ENCODE data around the gene SBNO2.
"Not testable (repeated sequence)": the region's sequence is repeated elsewhere in the genome, so short reads cannot be mapped to it uniquely, and the experiment has no call there.

SBNO2 gene

DNA sequence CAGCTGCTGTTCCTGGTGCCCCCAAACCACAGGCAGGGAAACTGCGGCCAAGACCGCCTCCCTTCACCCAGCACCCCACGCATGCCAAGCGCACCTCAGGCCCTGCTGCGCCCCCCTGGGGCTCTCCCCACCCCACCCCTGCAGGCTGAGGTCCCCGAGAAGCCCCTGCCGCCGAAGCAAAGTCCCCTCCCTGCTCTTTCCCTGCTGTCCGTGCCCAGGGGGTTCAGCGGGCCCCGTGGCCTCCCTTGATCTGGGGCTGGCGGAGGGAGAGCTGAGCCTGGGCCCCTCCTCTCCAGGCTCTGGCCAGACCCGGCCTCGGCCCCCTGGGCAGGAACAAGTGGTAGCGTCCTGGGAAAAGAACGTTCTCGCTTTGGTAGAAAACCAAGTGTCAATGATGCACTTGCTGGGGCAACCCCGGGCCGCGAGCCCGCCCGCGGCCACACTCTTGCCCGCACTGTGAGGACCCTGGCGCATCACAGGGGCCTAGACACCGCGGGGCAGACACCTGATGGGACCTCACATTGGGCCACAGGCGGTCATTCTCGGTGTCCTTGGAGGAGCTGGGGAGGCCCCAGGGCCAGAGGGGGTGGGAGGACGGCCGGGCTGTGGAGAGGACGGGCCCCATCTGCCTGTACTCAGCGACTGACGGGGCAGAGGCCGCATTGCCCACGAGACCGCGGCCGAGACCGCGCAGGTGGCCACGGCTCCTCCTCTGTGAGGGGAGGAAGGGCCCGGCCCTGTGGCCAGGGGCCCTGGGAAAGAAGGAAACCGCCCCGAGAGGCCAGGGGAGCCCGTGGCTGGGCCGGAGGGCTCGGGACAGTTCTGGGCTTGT, 41.3 kb downstream of the SBNO2 start:
- no peaks in the 10 kb centered on the region for H3K27me3 ChIP-seq
- H3K9me3 ChIP-seq: no peaks in the 10 kb centered on the region
- no peak for DNase-seq
- H3K4me3 ChIP-seq (ENCODE audit: low read depth, low read length): peak overlapping the region; percentile 35; the same call in 1 of the 2 replicates
- TF ChIP-seq, protein P1, sequence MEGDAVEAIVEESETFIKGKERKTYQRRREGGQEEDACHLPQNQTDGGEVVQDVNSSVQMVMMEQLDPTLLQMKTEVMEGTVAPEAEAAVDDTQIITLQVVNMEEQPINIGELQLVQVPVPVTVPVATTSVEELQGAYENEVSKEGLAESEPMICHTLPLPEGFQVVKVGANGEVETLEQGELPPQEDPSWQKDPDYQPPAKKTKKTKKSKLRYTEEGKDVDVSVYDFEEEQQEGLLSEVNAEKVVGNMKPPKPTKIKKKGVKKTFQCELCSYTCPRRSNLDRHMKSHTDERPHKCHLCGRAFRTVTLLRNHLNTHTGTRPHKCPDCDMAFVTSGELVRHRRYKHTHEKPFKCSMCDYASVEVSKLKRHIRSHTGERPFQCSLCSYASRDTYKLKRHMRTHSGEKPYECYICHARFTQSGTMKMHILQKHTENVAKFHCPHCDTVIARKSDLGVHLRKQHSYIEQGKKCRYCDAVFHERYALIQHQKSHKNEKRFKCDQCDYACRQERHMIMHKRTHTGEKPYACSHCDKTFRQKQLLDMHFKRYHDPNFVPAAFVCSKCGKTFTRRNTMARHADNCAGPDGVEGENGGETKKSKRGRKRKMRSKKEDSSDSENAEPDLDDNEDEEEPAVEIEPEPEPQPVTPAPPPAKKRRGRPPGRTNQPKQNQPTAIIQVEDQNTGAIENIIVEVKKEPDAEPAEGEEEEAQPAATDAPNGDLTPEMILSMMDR (IDR thresholded peaks at IDR 0.05; ENCODE audit: low read depth, low read length): no peak
- H3K4me1 ChIP-seq: no peaks in the 10 kb centered on the region; the same call in 1 of the 2 replicates
- H3K36me3 ChIP-seq: peaks cover 3% of the 10 kb centered on the region; the same call in 1 of the 2 replicates

- Histone ChIP-seq H3K4me1 (no peaks in the 10 kb centered on the region; the same call in 1 of the 2 replicates), H3K36me3 (peaks cover 7% of the 10 kb centered on the region)
- DNase-seq: peak; percentile 67
Measured at GRCh38 chr19:1131718-1132551, 42.1 kb downstream of the SBNO2 start.

DNA sequence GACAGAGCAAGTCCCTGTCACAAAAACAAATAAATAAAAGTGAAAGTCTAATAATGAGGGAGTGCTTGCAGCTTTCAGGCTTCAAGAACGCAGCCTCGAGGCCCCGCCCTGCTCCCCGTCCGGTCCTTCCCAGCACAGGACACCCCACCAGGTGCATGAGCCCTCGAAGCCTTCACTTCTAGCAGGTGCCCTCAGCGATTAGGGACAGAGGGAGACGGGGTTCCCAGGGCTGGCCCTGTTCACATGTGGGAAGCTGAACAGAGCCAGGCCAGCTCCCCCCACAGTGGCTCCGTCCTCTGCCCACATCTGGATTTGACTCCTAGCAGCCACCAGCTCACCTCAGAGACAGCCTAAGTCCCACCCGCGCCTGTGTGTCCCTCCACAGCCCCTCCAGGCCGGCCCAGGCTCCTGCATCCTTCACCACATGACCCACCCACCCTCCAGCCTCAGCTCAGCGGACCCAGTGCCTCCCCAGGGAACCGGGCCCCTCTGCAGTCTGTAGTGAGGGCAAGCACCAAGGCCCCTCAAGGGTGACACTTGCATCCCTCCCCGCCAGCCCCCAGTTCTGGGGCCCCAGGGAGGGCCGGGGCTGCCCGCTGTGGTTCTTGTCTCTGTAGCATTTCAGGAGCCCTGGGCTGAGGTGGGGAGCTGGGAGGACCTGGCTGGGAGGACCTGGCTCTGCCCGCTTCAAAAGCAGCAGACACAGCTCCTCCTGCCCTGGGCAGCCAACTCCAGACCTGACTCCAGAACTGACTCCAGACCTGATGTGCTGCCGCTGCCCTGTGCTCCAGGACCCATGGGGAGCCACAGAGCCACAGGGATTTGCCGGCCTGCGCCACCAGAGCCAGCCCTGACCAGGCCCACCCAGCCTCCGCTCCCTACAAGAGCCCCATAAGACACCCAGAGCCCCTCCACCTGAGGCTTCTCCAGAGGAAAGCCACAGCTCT, 43.0 kb downstream of the SBNO2 start:
- no peak overlapping the region for H3K4me3 ChIP-seq (ENCODE audit: low read depth, low read length)
- H3K36me3 ChIP-seq: peaks cover 14% of the 10 kb centered on the region
- DNase-seq: no peak
- H3K9me3 ChIP-seq: no peaks in the 10 kb centered on the region
- no peaks in the 10 kb centered on the region for H3K27me3 ChIP-seq
- no peaks in the 10 kb centered on the region; the same call in 1 of the 2 replicates for H3K4me1 ChIP-seq
- TF ChIP-seq, protein P1 (IDR thresholded peaks at IDR 0.05; ENCODE audit: low read depth, low read length): no peak

More at GRCh38 chr19:1131718-1132551, 42.1 kb downstream of the SBNO2 start:
- TF ChIP-seq, protein P1 (IDR thresholded peaks at IDR 0.05; ENCODE audit: low read depth, low read length): no peak
- Histone ChIP-seq H3K27me3 (no peaks in the 10 kb centered on the region), H3K9me3 (no peaks in the 10 kb centered on the region), H3K4me3 (ENCODE audit: low read depth, low read length) (peak overlapping the region; percentile 35)

- Histone ChIP-seq H3K27me3 (no peaks in the 10 kb centered on the region), H3K4me3 (ENCODE audit: low read depth, low read length) (no peak overlapping the region), H3K36me3 (peaks cover 11% of the 10 kb centered on the region), H3K4me1 (no peaks in the 10 kb centered on the region; the same call in 1 of the 2 replicates), H3K9me3 (no peaks in the 10 kb centered on the region)
- TF ChIP-seq, protein P1 (IDR thresholded peaks at IDR 0.05; ENCODE audit: low read depth, low read length): no peak
- no peak for DNase-seq
Measured at GRCh38 chr19:1129535-1129934, 44.5 kb downstream of the SBNO2 start.

DNA sequence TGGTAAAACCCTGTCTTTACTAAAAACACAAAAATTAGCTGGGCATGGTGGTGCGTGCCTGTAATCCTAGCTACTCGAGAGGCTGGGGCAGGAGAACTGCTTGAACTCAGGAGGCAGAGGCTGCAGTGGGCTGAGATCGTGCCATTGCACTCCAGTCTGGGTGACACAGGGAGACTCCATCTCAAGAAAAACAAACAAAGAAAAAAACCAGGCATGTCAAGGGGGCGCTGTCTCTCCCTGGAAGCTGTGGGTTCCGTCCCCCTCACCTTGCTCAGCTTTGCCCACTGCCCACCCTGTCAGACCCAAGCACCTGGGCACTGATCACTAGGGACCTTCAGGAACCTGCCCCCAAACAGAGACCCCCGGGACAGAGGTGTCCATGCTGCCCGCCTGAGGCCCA, 45.0 kb downstream of the SBNO2 start:
- not testable (repeated sequence) for H3K9me3 ChIP-seq; H3K27me3 ChIP-seq; H3K4me1 ChIP-seq; DNase-seq; H3K4me3 ChIP-seq (ENCODE audit: low read depth, low read length)
- peaks cover 12% of the 10 kb centered on the region for H3K36me3 ChIP-seq

DNA sequence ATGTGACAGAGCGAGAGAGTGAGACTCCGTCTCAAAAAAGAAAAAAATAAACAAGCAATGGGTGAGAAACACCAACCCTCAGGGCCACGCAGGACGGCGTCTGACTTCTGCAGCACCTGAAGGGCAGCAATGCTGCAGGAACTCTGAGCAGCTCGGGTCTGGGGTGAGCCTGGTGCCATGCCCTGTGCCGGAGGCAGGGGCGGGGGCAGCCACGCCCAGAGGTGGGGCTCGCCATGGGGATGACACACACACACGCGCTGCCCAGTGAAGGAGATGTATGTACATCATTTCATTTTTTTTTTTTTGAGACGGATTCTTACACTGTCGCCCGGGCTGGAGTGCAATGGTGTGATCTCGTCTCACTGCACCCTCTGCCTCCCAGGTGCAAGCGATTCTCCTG, 46.0 kb downstream of the SBNO2 start:
- no peak for DNase-seq
- H3K9me3 ChIP-seq: no peaks in the 10 kb centered on the region
- peaks cover 22% of the 10 kb centered on the region for H3K36me3 ChIP-seq
- H3K4me1 ChIP-seq: no peaks in the 10 kb centered on the region; the same call in 1 of the 2 replicates
- TF ChIP-seq, protein P1 (IDR thresholded peaks at IDR 0.05; ENCODE audit: low read depth, low read length): no peak
- H3K4me3 ChIP-seq (ENCODE audit: low read depth, low read length): no peak overlapping the region
- no peaks in the 10 kb centered on the region for H3K27me3 ChIP-seq

Data from BE2C (cell line).